Measurements from ENCODE around the gene NOD1.
A peak's percentile ranks its signal among the peaks of the same experiment; 100 is the strongest.
"Not testable (repeated sequence)": the region's sequence is repeated elsewhere in the genome, so short reads cannot be mapped to it uniquely, and the experiment has no call there.

Gene NOD1

GRCh38 chr7:30420080-30420479, 58.5 kb downstream of the NOD1 start:
- DNase-seq: not testable (repeated sequence)

GRCh38 chr7:30413864-30414263, 64.7 kb downstream of the NOD1 start:
- DNase-seq: no peak

- peak; percentile 66 to 88 (median 80) for DNase-seq
Observed at GRCh38 chr7:30412782-30413504, 65.6 kb downstream of the NOD1 start.

GRCh38 chr7:30411897-30412296, 66.7 kb downstream of the NOD1 start:
- DNase-seq: no peak

- DNase-seq: peak in 3 of 4 experiments; percentile 21 to 43 (median 36)
Observed at GRCh38 chr7:30411173-30411572, 67.4 kb downstream of the NOD1 start.

GRCh38 chr7:30406664-30407425, 71.7 kb downstream of the NOD1 start:
- DNase-seq: no peak

- DNase-seq: no peak
Observed at GRCh38 chr7:30405179-30405578, 73.4 kb downstream of the NOD1 start.

- no peak for DNase-seq
Observed at GRCh38 chr7:30403477-30403876, 75.1 kb downstream of the NOD1 start.

- DNase-seq: peak in 1 of 4 experiments; percentile 10
Observed at GRCh38 chr7:30396389-30396788, 82.2 kb downstream of the NOD1 start.

GRCh38 chr7:30395676-30396075, 82.9 kb downstream of the NOD1 start:
- no peak for DNase-seq

GRCh38 chr7:30391806-30392205, 86.8 kb downstream of the NOD1 start:
- no peak for DNase-seq

- DNase-seq: peak in 2 of 4 experiments; percentile 13 to 17
Observed at GRCh38 chr7:30390736-30391636, 87.6 kb downstream of the NOD1 start.

- peak; percentile 15 to 62 (median 45) for DNase-seq
Observed at GRCh38 chr7:30389791-30390190, 88.8 kb downstream of the NOD1 start.

GRCh38 chr7:30382607-30383006, 96.0 kb downstream of the NOD1 start:
- no peak for DNase-seq

- DNase-seq: not testable (repeated sequence)
Observed at GRCh38 chr7:30380824-30381223, 97.8 kb downstream of the NOD1 start.

GRCh38 chr7:30380294-30380693, 98.3 kb downstream of the NOD1 start:
- no peak for DNase-seq

- no peak for DNase-seq
Observed at GRCh38 chr7:30379741-30380140, 98.8 kb downstream of the NOD1 start.

GRCh38 chr7:30379131-30379530, 99.5 kb downstream of the NOD1 start:
- no peak for DNase-seq

- DNase-seq: no peak
Observed at GRCh38 chr7:30378275-30378674, 100.3 kb downstream of the NOD1 start.

All from suppressor macrophage (primary cell).